Adrenal gland (tissue), 12 donors: ENCODE data around the gene COL23A1. TPM values are rescaled to one million over a fixed set of nuclear protein-coding genes. Genes with fewer than 3 reads are reported as not detected.

Experiments used
- DNase-seq, 7 donors: peaks; one replicate each; pipeline ENCODE4 v3.0.0-alpha.2; 2019 to 2020
- H3K27ac ChIP-seq, 5 donors: fragments of 200-600 bp; sonication (generic) in 4 of 5; 1 replicate in 3 of 5; 2 replicates in 2 of 5; pipeline versions ENCODE4 v1.5.1 to v1.8.0; 2016 to 2020; ENCODE audit warnings: mild to moderate bottlenecking in 1 of 5
- H3K27me3 ChIP-seq: fragments of 200-600 bp; 2 replicates; pipeline ENCODE4 v1.8.0; 2021
- H3K36me3 ChIP-seq, 2 donors: fragments of 200-600 bp; replicated peaks in 1 of 2; 1 replicate in 1 of 2; 2 replicates in 1 of 2; pipeline versions ENCODE4 v1.5.1 to v1.8.0; 2018 to 2022
- H3K4me1 ChIP-seq, 2 donors: fragments of 200-600 bp; replicated peaks in 1 of 2; 1 replicate in 1 of 2; 2 replicates in 1 of 2; pipeline versions ENCODE4 v1.5.1 to v1.8.0; 2018 to 2021
- H3K4me3 ChIP-seq, 4 donors: fragments of 200-600 bp; sonication (generic) in 3 of 4; one replicate each; pipeline ENCODE4 v1.5.1; 2016 to 2018
- H3K9me3 ChIP-seq, 3 donors: fragments of 200-600 bp; sonication (generic) in 1 of 3; replicated peaks in 1 of 3; 1 replicate in 2 of 3; 2 replicates in 1 of 3; pipeline versions ENCODE4 v1.5.1 to v1.8.0; 2016 to 2021
- CTCF ChIP-seq, 6 experiments: fragments of 450-650 bp in 4 of 6; fragments of 200-600 bp in 2 of 6; sonication (generic) in 1 of 6; IDR thresholded peaks; 1 replicate in 5 of 6; 2 replicates in 1 of 6; pipeline versions ENCODE4 v1.5.1 to v1.8.0; 2016 to 2021; ENCODE audit warnings: antibody characterized with exemption in 6 of 6, mild to moderate bottlenecking in 2 of 6, moderate library complexity in 1 of 6
- POLR2A ChIP-seq, 2 donors: fragments of 450-650 bp; IDR thresholded peaks; one replicate each; pipeline ENCODE4 v1.6.1; 2017; ENCODE audit warnings: antibody characterized with exemption in 2 of 2, mild to moderate bottlenecking in 2 of 2, moderate library complexity in 1 of 2
- WGBS, 4 donors: extraction: QIAGEN DNeasy Blood & Tissue Kit in 2 of 4; methylation state at CpG; one replicate each; pipeline versions ENCODE4 v1.1.5 to v1.1.7; 2013 to 2017; 5-methylcytosine and 5-hydroxymethylcytosine counted together
- intact Hi-C, 2 donors: fragments of 100-400 bp; cut with DNase I; formaldehyde crosslinking; loops; one replicate each; pipeline versions ENCODE4 v1.14.1 to v1.15.0; 2022 to 2023
- polyA plus RNA-seq, 3 donors: library from polyadenylated mRNA; stranded (reverse); fragments of 200-250 nt in 2 of 3; fragments of 350-450 nt in 1 of 3; fragmentation: Illumina TruSeq in 1 of 3; extraction: RNeasy Lipid Tissue Mini Kit (QIAGEN cat#74804) in 1 of 3; gene quantifications; one replicate each; pipeline ENCODE4 v1.2.3, GENCODE V29; 2013 to 2014
- total RNA-seq, 9 donors: library from RNA; depleted of rRNA in 4 of 9; stranded (reverse); fragments of >200 nt in 4 of 9; fragments of 120-200 nt in 1 of 9; fragmentation: NEBNext Ultra II Directional in 1 of 9; extraction: Animal tissue kit (Norgen Biotek cat#: 25700) in 1 of 9; gene quantifications; one replicate each; pipeline versions ENCODE4 v1.1.0 to v1.2.4, GENCODE V29; 2013 to 2023
- donor health status: healthy with polysubstance abuse.
- donor health status: Bipolar disorder and iron deficiency.
- donor health status: DM: yes; HTN: yes; CAD: no.
- donor health status: DM: no; HTN: no; CAD: no.
- donor health status: DM: no; HTN: no; CAD: no.
- donor health status: DM: yes; HTN: yes; CAD: no.

The COL23A1 gene
- total and polyA plus RNA-seq, 12 donors, result 0.09 to 4.4 (median 0.88) TPM

GRCh38 chr5:178417391-178417811 is 172.8 kb downstream of the COL23A1 start:
- TF ChIP-seq POLR2A (IDR thresholded peaks at IDR 0.05) (no peak), CTCF (IDR thresholded peaks at IDR 0.05) (no peak)
- Histone ChIP-seq H3K9me3 (no peaks in the 10 kb centered on the region), H3K36me3 (no peaks in the 10 kb centered on the region), H3K4me1 (no peaks in the 10 kb centered on the region), H3K4me3 (no peak overlapping the region), H3K27me3 (no peaks in the 10 kb centered on the region), H3K27ac (no peak overlapping the region)
- 73 to 80% (median 78%) methylated on average over 13 of the region's 13 CpGs for WGBS, 4 donors
- DNase-seq, result no peak
- intact Hi-C loops, result no loop called here

GRCh38 chr5:178416919-178417318 is 173.3 kb downstream of the COL23A1 start:
- H3K4me1 ChIP-seq, result no peaks in the 10 kb centered on the region
- no peak overlapping the region for H3K27ac ChIP-seq
- H3K36me3 ChIP-seq, result no peaks in the 10 kb centered on the region
- intact Hi-C loops, result no loop called here
- TF ChIP-seq CTCF (IDR thresholded peaks at IDR 0.05) (no peak), POLR2A (IDR thresholded peaks at IDR 0.05) (no peak)
- H3K4me3 ChIP-seq, result no peak overlapping the region
- 73 to 100% (median 81%) methylated on average over 1 to 6 of the region's 6 CpGs for WGBS, 4 donors
- no peaks in the 10 kb centered on the region for H3K9me3 ChIP-seq
- peak in 1 of 7 donors; percentile 9 for DNase-seq
- H3K27me3 ChIP-seq, result no peaks in the 10 kb centered on the region

GRCh38 chr5:178416206-178416882 is 173.8 kb downstream of the COL23A1 start:
- WGBS, 4 donors, result 84 to 90% (median 86%) methylated on average over 8 to 12 of the region's 12 CpGs
- Histone ChIP-seq H3K9me3 (no peaks in the 10 kb centered on the region), H3K4me1 (no peaks in the 10 kb centered on the region), H3K36me3 (no peaks in the 10 kb centered on the region), H3K27me3 (no peaks in the 10 kb centered on the region), H3K27ac (no peak overlapping the region), H3K4me3 (no peak overlapping the region)
- peak in 1 of 7 donors; percentile 21 for DNase-seq
- intact Hi-C loops, result no loop called here
- TF ChIP-seq POLR2A (IDR thresholded peaks at IDR 0.05), result no peak
- no peak for TF ChIP-seq CTCF (IDR thresholded peaks at IDR 0.05)

- Histone ChIP-seq H3K36me3 (no peaks in the 10 kb centered on the region), H3K4me3 (no peak overlapping the region), H3K27me3 (no peaks in the 10 kb centered on the region), H3K4me1 (no peaks in the 10 kb centered on the region), H3K9me3 (no peaks in the 10 kb centered on the region), H3K27ac (no peak overlapping the region)
- intact Hi-C loops, result no loop called here
- no peak for TF ChIP-seq POLR2A (IDR thresholded peaks at IDR 0.05)
- TF ChIP-seq CTCF (IDR thresholded peaks at IDR 0.05), result no peak
- 80 to 87% (median 84%) methylated on average over 13 to 17 of the region's 17 CpGs for WGBS, 4 donors
- DNase-seq, result peak in 1 of 7 donors; percentile 24
Observed at GRCh38 chr5:178415353-178415752, 174.8 kb downstream of the COL23A1 start.
